Caco-2 (cell line): ENCODE results near the gene TFF3. TPM values are rescaled to one million over a fixed set of nuclear protein-coding genes. Genes with fewer than 3 reads are reported as not detected.
"Not testable (repeated sequence)": the region's sequence is repeated elsewhere in the genome, so short reads cannot be mapped to it uniquely, and the experiment has no call there.

ENCODE experiments used
- BruUV-seq: library from RNA; stranded (reverse); fragments of 400-500 nt; replicated peaks from 2 replicates; lab custom pipeline; 2021; lab: Mats Ljungman, UMichigan
- CTCF ChIA-PET: fragments of 300-600 bp; sonication (Branson Sonifier 250); formaldehyde crosslinking; loops from one replicate; lab custom pipeline; 2022; ENCODE audit warnings: antibody characterized with exemption; lab: Charles Lee
- POLR2A ChIA-PET: fragments of 300-600 bp; sonication (Branson Sonifier 250); formaldehyde crosslinking; loops from one replicate; lab custom pipeline; 2022; ENCODE audit warnings: antibody characterized with exemption; lab: Charles Lee
- DNase-seq, 2 experiments: peaks; one replicate each; pipeline versions ENCODE4 v3.0.0 to v3.0.0-alpha.2; 2020 to 2022
- H3K27me3 ChIP-seq: replicated peaks from 2 replicates; pipeline ENCODE4 v1.6.0; 2011; ENCODE audit warnings: low read length; ENCODE audit not compliant: control insufficient read depth, insufficient read depth
- H3K36me3 ChIP-seq: 2 replicates; pipeline ENCODE4 v1.5.1; 2011; ENCODE audit warnings: low read length; ENCODE audit not compliant: control insufficient read depth, insufficient read depth
- H3K4me1 ChIP-seq: fragments of 250-450 bp; sonication (Bioruptor Pico); 2 replicates; pipeline ENCODE4 v1.5.1; 2020; ENCODE audit warnings: mild to moderate bottlenecking
- H3K4me3 ChIP-seq: 2 replicates; pipeline ENCODE4 v1.5.1; 2011; ENCODE audit warnings: low read depth, mild to moderate bottlenecking, control low read depth, low read length
- H3K9me3 ChIP-seq: fragments of 250-450 bp; sonication (Bioruptor Pico); 2 replicates; pipeline ENCODE4 v1.5.1; 2020; ENCODE audit warnings: mild to moderate bottlenecking, moderate library complexity
- H3K27ac Mint-ChIP-seq: one replicate; pipeline ENCODE4 v1.8.0; 2022; ENCODE audit warnings: mixed read lengths; ENCODE audit not compliant: unreplicated experiment
- H3K27me3 Mint-ChIP-seq: one replicate; pipeline ENCODE4 v1.8.0; 2022; ENCODE audit warnings: mixed read lengths; ENCODE audit not compliant: insufficient read depth, unreplicated experiment
- H3K36me3 Mint-ChIP-seq: one replicate; pipeline ENCODE4 v1.8.0; 2022; ENCODE audit warnings: mild to moderate bottlenecking, mixed read lengths; ENCODE audit not compliant: insufficient read depth, unreplicated experiment
- H3K4me1 Mint-ChIP-seq: one replicate; pipeline ENCODE4 v1.8.0; 2022; ENCODE audit warnings: low read depth, mixed read lengths; ENCODE audit not compliant: unreplicated experiment
- H3K4me3 Mint-ChIP-seq: one replicate; pipeline ENCODE4 v1.8.0; 2022; ENCODE audit warnings: mild to moderate bottlenecking, moderate library complexity, mixed read lengths; ENCODE audit not compliant: unreplicated experiment
- H3K9me3 Mint-ChIP-seq: one replicate; pipeline ENCODE4 v1.8.0; 2022; ENCODE audit warnings: mixed read lengths; ENCODE audit not compliant: unreplicated experiment
- intact Hi-C: fragments of 100-400 bp; cut with micrococcal nuclease; formaldehyde crosslinking; loops from one replicate; pipeline ENCODE4 v1.10.0; 2022; ENCODE audit not compliant: unreplicated experiment
- total RNA-seq: library from RNA; stranded (reverse); gene quantifications from 2 replicates; pipeline ENCODE4 v1.2.3, GENCODE V29; 2022
- TF ChIP-seq, protein P1 (sequence below), 2 experiments: fragments of 200-600 bp in 1 of 2; IDR thresholded peaks; 1 replicate in 1 of 2; 2 replicates in 1 of 2; pipeline versions ENCODE4 v1.5.1 to v1.8.0; 2011 to 2022; ENCODE audit warnings: antibody characterized with exemption in 1 of 2, control low read depth in 1 of 2, inconsistent platforms in 1 of 2, low read depth in 1 of 2, low read length in 1 of 2, mild to moderate bottlenecking in 1 of 2, moderate library complexity in 1 of 2; ENCODE audit not compliant: insufficient read depth in 1 of 2, severe bottlenecking in 1 of 2, unreplicated experiment in 1 of 2

TFF3 gene
- total RNA-seq, 1 experiment from 2014 or later = 65.8 TPM

DNA sequence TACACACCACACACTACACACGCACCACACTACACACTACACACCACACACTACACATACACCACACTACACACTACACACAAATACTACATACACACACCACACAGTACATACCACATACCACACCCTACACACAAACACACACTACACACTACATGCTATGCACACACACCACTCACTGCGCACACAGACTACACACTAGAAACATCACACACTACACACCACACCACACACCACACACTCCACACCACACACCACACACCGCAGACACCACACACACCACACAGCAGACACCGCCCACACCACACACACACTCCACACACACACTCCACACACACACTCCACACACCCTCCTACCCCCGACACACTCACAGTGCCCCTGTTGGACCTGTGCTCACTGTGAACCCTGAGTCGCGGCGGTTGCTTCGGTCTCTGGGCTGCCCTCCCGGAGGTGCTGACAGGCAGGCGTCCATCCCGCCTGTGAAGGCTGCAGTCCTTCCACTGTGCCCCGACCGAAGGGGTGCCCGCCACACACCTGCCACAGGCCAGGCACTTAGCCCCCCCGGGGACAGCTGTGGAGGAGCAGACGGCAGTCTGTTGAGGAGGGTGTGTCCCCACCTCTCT, 21.4 kb downstream of the TFF3 start:
- no peaks in the 10 kb centered on the region for H3K36me3 ChIP-seq
- Mint-ChIP-seq H3K36me3 (no peaks in the 10 kb centered on the region), H3K27me3 (peaks cover 3% of the 10 kb centered on the region), H3K4me1 (no peaks in the 10 kb centered on the region), H3K27ac (no peak overlapping the region), H3K9me3 (peaks cover 3% of the 10 kb centered on the region), H3K4me3 (no peak overlapping the region)
- ChIA-PET CTCF (no interaction called here), POLR2A (no interaction called here)
- no peak overlapping the region for H3K4me3 ChIP-seq
- TF ChIP-seq, protein P1, sequence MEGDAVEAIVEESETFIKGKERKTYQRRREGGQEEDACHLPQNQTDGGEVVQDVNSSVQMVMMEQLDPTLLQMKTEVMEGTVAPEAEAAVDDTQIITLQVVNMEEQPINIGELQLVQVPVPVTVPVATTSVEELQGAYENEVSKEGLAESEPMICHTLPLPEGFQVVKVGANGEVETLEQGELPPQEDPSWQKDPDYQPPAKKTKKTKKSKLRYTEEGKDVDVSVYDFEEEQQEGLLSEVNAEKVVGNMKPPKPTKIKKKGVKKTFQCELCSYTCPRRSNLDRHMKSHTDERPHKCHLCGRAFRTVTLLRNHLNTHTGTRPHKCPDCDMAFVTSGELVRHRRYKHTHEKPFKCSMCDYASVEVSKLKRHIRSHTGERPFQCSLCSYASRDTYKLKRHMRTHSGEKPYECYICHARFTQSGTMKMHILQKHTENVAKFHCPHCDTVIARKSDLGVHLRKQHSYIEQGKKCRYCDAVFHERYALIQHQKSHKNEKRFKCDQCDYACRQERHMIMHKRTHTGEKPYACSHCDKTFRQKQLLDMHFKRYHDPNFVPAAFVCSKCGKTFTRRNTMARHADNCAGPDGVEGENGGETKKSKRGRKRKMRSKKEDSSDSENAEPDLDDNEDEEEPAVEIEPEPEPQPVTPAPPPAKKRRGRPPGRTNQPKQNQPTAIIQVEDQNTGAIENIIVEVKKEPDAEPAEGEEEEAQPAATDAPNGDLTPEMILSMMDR (IDR thresholded peaks at IDR 0.05; ENCODE audit: insufficient read depth in 1 of 2, low read depth in 1 of 2, low read length in 1 of 2, severe bottlenecking in 1 of 2, unreplicated experiment in 1 of 2) = no peak
- DNase-seq = no peak
- BruUV-seq = no TSS peak
- intact Hi-C loops = no loop called here
- no peaks in the 10 kb centered on the region for H3K9me3 ChIP-seq
- H3K4me1 ChIP-seq = no peaks in the 10 kb centered on the region
- no peaks in the 10 kb centered on the region for H3K27me3 ChIP-seq

DNA sequence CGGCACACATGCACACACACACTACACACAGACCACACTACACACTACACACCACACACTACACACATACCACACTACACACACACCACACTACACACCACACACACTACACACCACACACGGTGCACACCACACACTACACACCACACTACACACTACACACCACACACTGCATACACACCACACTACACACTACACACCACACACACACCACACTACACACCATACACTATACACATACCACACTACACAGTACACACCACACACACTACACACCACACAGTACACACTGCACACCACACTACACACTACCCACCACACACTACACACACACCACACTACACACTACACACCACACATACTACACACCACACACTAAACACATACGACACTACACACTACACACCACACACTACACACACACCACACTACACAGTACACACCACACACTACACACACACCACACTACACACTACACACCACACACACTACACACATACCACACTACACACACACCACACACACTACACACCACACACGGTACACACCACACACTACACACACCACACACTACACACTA, 22.6 kb downstream of the TFF3 start:
- H3K4me1 Mint-ChIP-seq, H3K27ac Mint-ChIP-seq, H3K4me3 Mint-ChIP-seq, H3K27me3 Mint-ChIP-seq, CTCF ChIA-PET, H3K27me3 ChIP-seq, H3K4me1 ChIP-seq, H3K9me3 ChIP-seq, H3K36me3 ChIP-seq, H3K4me3 ChIP-seq, H3K36me3 Mint-ChIP-seq, intact Hi-C loops, H3K9me3 Mint-ChIP-seq, DNase-seq, BruUV-seq, POLR2A ChIA-PET: not testable (repeated sequence)

DNA sequence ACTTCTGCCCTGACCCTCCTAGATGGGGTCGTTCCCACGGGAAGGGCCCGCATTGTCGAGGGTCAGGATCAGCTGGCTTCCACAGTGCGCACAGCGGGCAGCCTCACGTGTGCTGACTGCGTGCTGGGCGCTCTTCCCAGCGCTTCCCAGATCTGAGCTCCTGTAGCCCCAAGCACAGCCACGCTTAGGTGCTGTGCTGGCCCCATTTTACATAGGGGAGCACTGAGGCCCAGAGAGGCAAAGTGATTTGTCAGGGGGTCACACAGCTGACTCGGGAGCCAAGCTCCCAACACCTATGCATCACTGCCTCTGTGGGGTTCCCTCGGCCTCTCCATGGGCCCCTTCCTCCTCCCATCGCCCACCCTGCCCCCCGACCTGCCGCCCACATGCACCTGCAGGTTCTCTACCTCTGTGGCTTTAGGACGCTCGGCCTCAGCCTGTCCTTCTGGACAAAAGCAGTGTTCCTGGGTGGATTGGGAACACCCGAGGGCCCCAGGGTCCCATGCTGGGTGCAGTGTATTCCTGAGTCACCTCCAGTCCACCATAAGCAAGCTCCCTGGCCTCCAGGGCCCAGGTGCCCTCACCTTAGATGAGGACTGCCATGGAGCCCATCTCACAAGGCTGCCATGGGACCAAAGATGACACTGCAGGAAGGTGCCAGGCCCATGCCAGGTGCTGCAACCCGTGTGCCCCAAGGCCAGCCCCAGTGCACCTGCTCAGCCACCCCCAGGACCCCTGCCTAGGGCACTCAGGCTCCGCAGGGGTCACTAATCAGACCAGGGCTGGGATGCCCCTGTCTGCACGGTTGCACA, 23.3 kb downstream of the TFF3 start:
- H3K27me3 Mint-ChIP-seq = peaks cover 6% of the 10 kb centered on the region

More for the DNA sequence above, 23.3 kb downstream of the TFF3 start:
- DNase-seq = no peak
- Histone ChIP-seq H3K4me3 (no peak overlapping the region), H3K27me3 (no peaks in the 10 kb centered on the region), H3K4me1 (no peaks in the 10 kb centered on the region), H3K36me3 (no peaks in the 10 kb centered on the region), H3K9me3 (no peaks in the 10 kb centered on the region)
- TF ChIP-seq, protein P1 (IDR thresholded peaks at IDR 0.05; ENCODE audit: insufficient read depth in 1 of 2, low read depth in 1 of 2, low read length in 1 of 2, severe bottlenecking in 1 of 2, unreplicated experiment in 1 of 2) = no peak
- ChIA-PET POLR2A (no interaction called here), CTCF (interaction anchor here (0.9 to 1.1 kb wide), 2 partner anchors 18 to 23 kb away, joined by 3 to 4 read pairs; partner anchors contain the start of gene TFF3)
- no TSS peak for BruUV-seq
- no peak overlapping the region for H3K4me3 Mint-ChIP-seq
- H3K36me3 Mint-ChIP-seq = no peaks in the 10 kb centered on the region
- H3K9me3 Mint-ChIP-seq = peaks cover 10% of the 10 kb centered on the region
- intact Hi-C loops = no loop called here
- H3K27ac Mint-ChIP-seq = no peak overlapping the region
- H3K4me1 Mint-ChIP-seq = no peaks in the 10 kb centered on the region
